Epithelial cell of proximal tubule (primary cell): ENCODE measurements around the gene CTNNA2. TPM values are rescaled to one million over a fixed set of nuclear protein-coding genes. Genes with fewer than 3 reads are reported as not detected.

ENCODE experiments used
- DNase-seq: peaks from one replicate; pipeline ENCODE4 v3.0.0-alpha.2; 2011; ENCODE audit warnings: low read depth
- H3K4me3 ChIP-seq: 2 replicates; pipeline ENCODE4 v1.5.1; 2011; ENCODE audit warnings: low read depth, mild to moderate bottlenecking, low read length
- CTCF ChIP-seq: conservative IDR thresholded peaks from 2 replicates; pipeline ENCODE4 v1.5.1; 2012; ENCODE audit warnings: low read depth, mild to moderate bottlenecking, low read length
- total RNA-seq: library from RNA; depleted of rRNA; stranded (reverse); fragments of >200 nt; gene quantifications from 2 replicates; pipeline ENCODE4 v1.2.3, GENCODE V29; 2015

CTNNA2 gene
- total RNA-seq, 1 donor from 2014 or later: 0.06 TPM

- H3K4me3 ChIP-seq: no peak overlapping the region
- DNase-seq: no peak
- TF ChIP-seq CTCF: no peak
Observed at GRCh38 chr2:80333886-80334285, 821.0 kb downstream of the CTNNA2 start.

DNA sequence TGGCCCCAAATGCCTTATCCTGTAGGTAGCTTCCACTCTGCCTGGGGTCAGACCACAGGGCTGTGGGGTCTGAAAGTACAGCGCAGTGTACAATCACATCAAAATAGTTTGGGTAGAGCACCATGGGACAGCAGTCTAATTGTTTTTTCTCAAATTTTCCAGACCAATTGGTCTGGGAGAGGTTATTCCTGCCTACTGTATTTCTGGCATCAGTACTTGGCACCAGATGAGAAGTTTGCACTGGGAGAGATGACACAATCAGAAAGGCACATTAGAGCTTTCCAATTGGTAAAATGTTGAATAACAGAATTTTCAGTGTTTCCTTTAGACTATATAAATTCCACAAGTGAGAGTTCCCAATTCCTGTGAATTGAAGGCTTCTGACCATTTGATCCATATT lies 822.6 kb downstream of the CTNNA2 start:
- no peak for DNase-seq
- no peak for TF ChIP-seq CTCF
- H3K4me3 ChIP-seq: no peak overlapping the region

DNA sequence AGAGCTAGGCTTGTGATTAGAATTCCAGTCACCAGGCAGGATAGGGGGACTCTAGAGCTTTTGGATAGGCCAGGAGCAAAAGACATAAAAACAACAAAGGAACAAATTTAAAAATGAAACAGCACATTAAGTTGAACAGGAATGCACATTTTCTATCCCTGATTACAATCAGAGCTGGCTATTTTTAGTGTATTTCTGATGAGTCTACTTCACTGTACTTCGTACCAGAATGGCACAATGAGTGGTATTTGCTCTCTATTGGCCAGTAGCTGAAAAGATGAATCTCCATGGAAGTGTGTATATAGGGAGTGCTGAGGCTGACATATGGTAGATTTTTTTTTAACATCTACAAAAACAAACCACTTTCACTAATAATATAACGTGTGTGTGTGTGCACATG lies 825.9 kb downstream of the CTNNA2 start:
- no peak overlapping the region for H3K4me3 ChIP-seq
- no peak for DNase-seq

GRCh38 chr2:80340022-80340421 lies 827.2 kb downstream of the CTNNA2 start:
- no peak for DNase-seq
- H3K4me3 ChIP-seq: no peak overlapping the region

More for the DNA sequence above, 825.9 kb downstream of the CTNNA2 start:
- no peak for TF ChIP-seq CTCF

GRCh38 chr2:80348078-80348477 lies 835.2 kb downstream of the CTNNA2 start:
- H3K4me3 ChIP-seq: no peak overlapping the region
- no peak for TF ChIP-seq CTCF
- no peak for DNase-seq

More at GRCh38 chr2:80340022-80340421, 827.2 kb downstream of the CTNNA2 start:
- no peak for TF ChIP-seq CTCF

- DNase-seq: no peak
Observed at GRCh38 chr2:80348953-80349352, 836.1 kb downstream of the CTNNA2 start.

GRCh38 chr2:80351231-80351630 lies 838.4 kb downstream of the CTNNA2 start:
- H3K4me3 ChIP-seq: no peak overlapping the region
- no peak for TF ChIP-seq CTCF
- DNase-seq: peak; percentile 3

More at GRCh38 chr2:80348953-80349352, 836.1 kb downstream of the CTNNA2 start:
- TF ChIP-seq CTCF: no peak
- no peak overlapping the region for H3K4me3 ChIP-seq
